Endothelial cell of umbilical vein (primary cell): ENCODE data around the gene NR3C1. TPM values are rescaled to one million over a fixed set of nuclear protein-coding genes. Genes with fewer than 3 reads are reported as not detected.

ENCODE experiments used
- BruUV-seq: library from RNA; stranded (reverse); fragments of 400-500 nt; replicated peaks from 2 replicates; lab custom pipeline; 2021; lab: Mats Ljungman, UMichigan
- CTCF ChIA-PET: fragments of 300-600, 350-600 bp; sonication (Branson Sonifier 250); formaldehyde crosslinking; loops from one replicate; lab custom pipeline; 2021; ENCODE audit warnings: antibody characterized with exemption, inconsistent platforms; lab: Charles Lee
- POLR2A ChIA-PET: fragments of 300-600, 350-600 bp; sonication (Branson Sonifier 250); formaldehyde crosslinking; loops from one replicate; lab custom pipeline; 2021; ENCODE audit warnings: antibody characterized with exemption, inconsistent platforms; lab: Charles Lee
- DNase-seq: peaks from one replicate; pipeline ENCODE4 v3.0.0-alpha.2; 2011; ENCODE audit warnings: low read depth, low spot score
- FAIRE-seq: peaks from 2 replicates; lab custom pipeline; 2011; peaks lifted over from hg19 to GRCh38; lab: Jason Lieb, UNC
- H2AFZ ChIP-seq: 2 replicates; pipeline ENCODE4 v1.6.0; 2012; ENCODE audit warnings: low read depth, low read length, control low read depth, inconsistent platforms
- H3K27ac ChIP-seq: 2 replicates; pipeline ENCODE4 v1.5.1; 2011; ENCODE audit warnings: low read depth, mild to moderate bottlenecking, control low read depth, low read length, moderate library complexity; ENCODE audit not compliant: insufficient read depth
- H3K27me3 ChIP-seq, 2 experiments: 2 replicates each; pipeline versions ENCODE4 v1.6.0 to v1.6.1; 2011; ENCODE audit warnings: low read length in 2 of 2, mixed read lengths in 1 of 2; ENCODE audit not compliant: control insufficient read depth in 2 of 2, insufficient read depth in 2 of 2
- H3K36me3 ChIP-seq, 2 experiments: 2 replicates in 1 of 2; 3 replicates in 1 of 2; pipeline ENCODE4 v1.5.1; 2011; ENCODE audit warnings: low read length in 2 of 2, mild to moderate bottlenecking in 1 of 2, moderate library complexity in 1 of 2; ENCODE audit not compliant: control insufficient read depth in 2 of 2, insufficient read depth in 2 of 2; ENCODE audit errors: extremely low read depth in 1 of 2
- H3K4me1 ChIP-seq: 3 replicates; pipeline ENCODE4 v1.5.1; 2011; ENCODE audit warnings: mild to moderate bottlenecking, low read length; ENCODE audit not compliant: control insufficient read depth, insufficient read depth; ENCODE audit errors: extremely low read depth
- H3K4me2 ChIP-seq: 2 replicates; pipeline ENCODE4 v1.6.1; 2011; ENCODE audit warnings: low read length, control low read depth, mixed read lengths; ENCODE audit not compliant: insufficient read depth
- H3K4me3 ChIP-seq, 3 experiments: fragments of 200-600 bp in 1 of 3; sonication (generic), shearing (Covaris generic) in 1 of 3; replicated peaks in 1 of 3; 2 replicates each; pipeline ENCODE4 v1.5.1; 2011 to 2016; ENCODE audit warnings: control low read depth in 3 of 3, low read length in 3 of 3, mild to moderate bottlenecking in 2 of 3, inconsistent platforms in 1 of 3, low read depth in 1 of 3, moderate library complexity in 1 of 3; ENCODE audit not compliant: insufficient read depth in 1 of 3
- H3K79me2 ChIP-seq: 2 replicates; pipeline ENCODE4 v1.6.0; 2012; ENCODE audit warnings: low read length, inconsistent platforms; ENCODE audit not compliant: control insufficient read depth, insufficient read depth
- H3K9ac ChIP-seq: replicated peaks from 2 replicates; pipeline ENCODE3; 2011; ENCODE audit warnings: low read length, control low read depth; ENCODE audit not compliant: insufficient read depth; ENCODE audit errors: extremely low read depth
- H3K9me1 ChIP-seq: replicated peaks from 3 replicates; pipeline ENCODE4 v1.6.0; 2011; ENCODE audit warnings: mild to moderate bottlenecking, low read length; ENCODE audit not compliant: control insufficient read depth, insufficient read depth; ENCODE audit errors: extremely low read depth
- H3K9me3 ChIP-seq: replicated peaks from 2 replicates; pipeline ENCODE4 v1.5.1; 2012; ENCODE audit warnings: low read length, inconsistent platforms; ENCODE audit not compliant: control insufficient read depth, insufficient read depth
- H4K20me1 ChIP-seq: replicated peaks from 2 replicates; pipeline ENCODE3; 2011; ENCODE audit warnings: mild to moderate bottlenecking, low read length; ENCODE audit not compliant: control insufficient read depth, insufficient read depth; ENCODE audit errors: extremely low read depth
- EZH2 ChIP-seq: IDR thresholded peaks from 2 replicates; pipeline ENCODE4 v1.6.1; 2012; ENCODE audit warnings: borderline replicate concordance, low read depth, mild to moderate bottlenecking, moderate library complexity, low read length, inconsistent platforms; ENCODE audit not compliant: severe bottlenecking
- FOS ChIP-seq: IDR thresholded peaks from 2 replicates; pipeline ENCODE4 v1.6.1; 2011; ENCODE audit warnings: mild to moderate bottlenecking, low read length, moderate library complexity, borderline replicate concordance; ENCODE audit not compliant: insufficient read depth
- JUN ChIP-seq: IDR thresholded peaks from 2 replicates; pipeline ENCODE4 v1.6.1; 2011; ENCODE audit warnings: borderline replicate concordance, low read depth; ENCODE audit not compliant: insufficient read length, insufficient read depth
- POLR2AphosphoS5 ChIP-seq: IDR thresholded peaks from 2 replicates; pipeline ENCODE4 v1.6.1; 2012; ENCODE audit warnings: low read depth, mild to moderate bottlenecking, control low read depth, low read length, moderate library complexity; ENCODE audit not compliant: insufficient read depth
- dilution Hi-C: fragments of 300-500 bp; cut with MboI; formaldehyde crosslinking; loops from one replicate; pipeline ENCODE4 v1.15.0; 2019; ENCODE audit warnings: low sequenced_read_pairs; ENCODE audit not compliant: extremely low pct_ligation_motif_present
- intact Hi-C: fragments of 100-400 bp; cut with micrococcal nuclease; formaldehyde crosslinking; loops from one replicate; pipeline ENCODE4 v1.10.0; 2022
- polyA plus RNA-seq, 4 experiments: library from polyadenylated mRNA; depleted of rRNA in 3 of 4; stranded (reverse) in 3 of 4; unstranded in 1 of 4; fragments of >200 nt; gene quantifications; 2 replicates each; pipeline versions ENCODE4 v1.2.1 to v1.2.3, GENCODE V29; 2011 to 2012; ENCODE audit warnings: missing spikeins in 1 of 4
- total RNA-seq: library from RNA; stranded (reverse); gene quantifications from 2 replicates; pipeline ENCODE4 v1.2.3, GENCODE V29; 2021
- TF ChIP-seq, protein P1 (sequence below): IDR thresholded peaks from 2 replicates; pipeline ENCODE4 v1.6.1; 2011; ENCODE audit not compliant: insufficient read depth, insufficient read length
- TF ChIP-seq, protein P2 (sequence below), 2 donors: IDR thresholded peaks; 1 replicate in 1 of 2; 2 replicates in 1 of 2; pipeline ENCODE4 v1.5.1; 2011; ENCODE audit warnings: low read length in 2 of 2, mild to moderate bottlenecking in 2 of 2, moderate library complexity in 2 of 2, control low read depth in 1 of 2, inconsistent platforms in 1 of 2, low read depth in 1 of 2; ENCODE audit not compliant: insufficient read depth in 1 of 2; ENCODE audit errors: extremely low read depth in 1 of 2

NR3C1 gene
- total and polyA plus RNA-seq, 2 donors (not counting 3 experiments of a cell fraction or from before 2014, with no cell fraction given), result 4.1 to 17.0 TPM

DNA sequence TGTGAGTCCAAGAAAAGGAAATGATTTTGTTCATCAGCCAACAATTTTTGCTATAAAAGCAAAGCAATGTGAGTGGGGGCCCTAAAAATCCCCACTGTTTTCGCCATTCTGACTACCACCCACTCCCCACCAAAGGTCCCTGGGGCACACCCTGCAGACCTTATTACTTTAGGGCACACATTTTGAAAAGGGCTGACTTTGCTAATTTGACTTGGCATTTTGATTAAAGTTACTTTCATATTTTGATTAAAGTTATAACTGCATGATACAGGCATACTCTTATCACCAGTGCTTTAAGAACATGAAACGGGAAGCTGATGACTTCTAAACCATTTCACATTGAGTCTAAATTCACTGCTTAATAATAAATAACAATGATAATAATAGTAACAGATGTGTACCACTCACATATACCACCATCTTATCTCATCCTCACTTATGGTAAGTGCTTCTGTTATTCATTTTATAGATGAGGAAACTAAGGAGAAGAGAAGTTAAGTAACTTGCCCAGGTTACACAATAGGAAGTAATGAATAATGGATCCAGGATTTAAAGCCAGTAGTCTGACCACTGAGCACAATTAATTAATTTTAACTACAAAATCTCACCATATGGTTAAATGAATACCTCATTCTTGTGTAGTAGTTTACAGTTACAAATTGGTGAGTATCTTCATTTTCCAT is 25.4 kb upstream of the NR3C1 start:
- no peak for DNase-seq
- Histone ChIP-seq H2AFZ (no peak overlapping the region), H3K9me3 (no peaks in the 10 kb centered on the region), H3K79me2 (no peaks in the 10 kb centered on the region), H3K4me1 (no peaks in the 10 kb centered on the region), H3K4me2 (no peak overlapping the region), H4K20me1 (no peaks in the 10 kb centered on the region), H3K27ac (no peak overlapping the region), H3K36me3 (no peaks in the 10 kb centered on the region), H3K9me1 (no peaks in the 10 kb centered on the region), H3K9ac (no peak overlapping the region), H3K4me3 (no peak overlapping the region), H3K27me3 (no peaks in the 10 kb centered on the region)
- FAIRE-seq, result no peak
- dilution Hi-C loops (no loop called here), intact Hi-C loops (no loop called here)
- CTCF ChIA-PET, result no interaction called here
- POLR2A ChIA-PET, result no interaction called here
- no TSS peak for BruUV-seq
- no peak for TF ChIP-seq JUN
- TF ChIP-seq, protein P1, sequence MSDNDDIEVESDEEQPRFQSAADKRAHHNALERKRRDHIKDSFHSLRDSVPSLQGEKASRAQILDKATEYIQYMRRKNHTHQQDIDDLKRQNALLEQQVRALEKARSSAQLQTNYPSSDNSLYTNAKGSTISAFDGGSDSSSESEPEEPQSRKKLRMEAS, result no peak
- TF ChIP-seq EZH2, result no peak
- no peak for TF ChIP-seq FOS
- TF ChIP-seq POLR2AphosphoS5, result no peak
- TF ChIP-seq, protein P2, sequence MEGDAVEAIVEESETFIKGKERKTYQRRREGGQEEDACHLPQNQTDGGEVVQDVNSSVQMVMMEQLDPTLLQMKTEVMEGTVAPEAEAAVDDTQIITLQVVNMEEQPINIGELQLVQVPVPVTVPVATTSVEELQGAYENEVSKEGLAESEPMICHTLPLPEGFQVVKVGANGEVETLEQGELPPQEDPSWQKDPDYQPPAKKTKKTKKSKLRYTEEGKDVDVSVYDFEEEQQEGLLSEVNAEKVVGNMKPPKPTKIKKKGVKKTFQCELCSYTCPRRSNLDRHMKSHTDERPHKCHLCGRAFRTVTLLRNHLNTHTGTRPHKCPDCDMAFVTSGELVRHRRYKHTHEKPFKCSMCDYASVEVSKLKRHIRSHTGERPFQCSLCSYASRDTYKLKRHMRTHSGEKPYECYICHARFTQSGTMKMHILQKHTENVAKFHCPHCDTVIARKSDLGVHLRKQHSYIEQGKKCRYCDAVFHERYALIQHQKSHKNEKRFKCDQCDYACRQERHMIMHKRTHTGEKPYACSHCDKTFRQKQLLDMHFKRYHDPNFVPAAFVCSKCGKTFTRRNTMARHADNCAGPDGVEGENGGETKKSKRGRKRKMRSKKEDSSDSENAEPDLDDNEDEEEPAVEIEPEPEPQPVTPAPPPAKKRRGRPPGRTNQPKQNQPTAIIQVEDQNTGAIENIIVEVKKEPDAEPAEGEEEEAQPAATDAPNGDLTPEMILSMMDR (IDR thresholded peaks at IDR 0.05; ENCODE audit: extremely low read depth in 1 of 2, insufficient read depth in 1 of 2, low read depth in 1 of 2, low read length in 2 of 2), result no peak
